ENCODE results near the gene IBTK.
"Not testable (repeated sequence)": the region's sequence is repeated elsewhere in the genome, so short reads cannot be mapped to it uniquely, and the experiment has no call there.

IBTK gene

GRCh38 chr6:82247505-82248272, at the start of gene IBTK:
TSS of gene IBTK (minus strand) at chr6:82247744. CDS start at chr6:82240486, 7,258 bp downstream.
- peak; percentile 92 for DNase-seq

GRCh38 chr6:82283771-82284410, 36.3 kb upstream of the IBTK start:
- DNase-seq = no peak

- not testable (repeated sequence) for DNase-seq
Measured at GRCh38 chr6:82281550-82281949, 34.0 kb upstream of the IBTK start.

- no peak for DNase-seq
Measured at GRCh38 chr6:82277686-82278085, 30.1 kb upstream of the IBTK start.

GRCh38 chr6:82275686-82276085, 28.1 kb upstream of the IBTK start:
- DNase-seq = no peak

GRCh38 chr6:82273295-82273694, 25.8 kb upstream of the IBTK start:
- no peak for DNase-seq

- DNase-seq = peak; percentile 34
Measured at GRCh38 chr6:82270881-82271635, 23.5 kb upstream of the IBTK start.

GRCh38 chr6:82268301-82268846, 20.8 kb upstream of the IBTK start:
- no peak for DNase-seq

- no peak for DNase-seq
Measured at GRCh38 chr6:82264824-82265223, 17.3 kb upstream of the IBTK start.

GRCh38 chr6:82264321-82264720, 16.8 kb upstream of the IBTK start:
- DNase-seq = no peak

GRCh38 chr6:82263916-82264315, 16.4 kb upstream of the IBTK start:
- DNase-seq = no peak

GRCh38 chr6:82260997-82261732, 13.6 kb upstream of the IBTK start:
- no peak for DNase-seq

- DNase-seq = no peak
Measured at GRCh38 chr6:82259389-82259788, 11.8 kb upstream of the IBTK start.

GRCh38 chr6:82257088-82257774, 9.7 kb upstream of the IBTK start:
- peak; percentile 72 for DNase-seq

GRCh38 chr6:82254722-82255121, 7.2 kb upstream of the IBTK start:
- not testable (repeated sequence) for DNase-seq

GRCh38 chr6:82251942-82252341, 4.4 kb upstream of the IBTK start:
- DNase-seq = peak; percentile 20

- DNase-seq = no peak
Measured at GRCh38 chr6:82249381-82250253, 2.1 kb upstream of the IBTK start.

- DNase-seq = no peak
Measured at GRCh38 chr6:82248273-82248735, 760 bp upstream of the IBTK start.

GRCh38 chr6:82246802-82247504, 591 bp downstream of the IBTK start:
- peak; percentile 69 for DNase-seq

- DNase-seq = no peak
Measured at GRCh38 chr6:82246370-82246769, 1.2 kb downstream of the IBTK start.
